Keratinocyte (primary cell): ENCODE measurements around the gene NDOR1. TPM values are rescaled to one million over a fixed set of nuclear protein-coding genes. Genes with fewer than 3 reads are reported as not detected.

Experiments
- DNase-seq: peaks from one replicate; pipeline ENCODE4 v3.0.0-alpha.2; 2011; ENCODE audit warnings: low read depth, missing footprints, low spot score
- FAIRE-seq: peaks from 2 replicates; lab custom pipeline; 2011; peaks lifted over from hg19 to GRCh38; lab: Jason Lieb, UNC
- H2AFZ ChIP-seq: 2 replicates; pipeline ENCODE4 v1.6.0; 2012; ENCODE audit warnings: low read length, control low read depth, inconsistent platforms; ENCODE audit not compliant: control insufficient read depth
- H3K27ac ChIP-seq: 2 replicates; pipeline ENCODE4 v1.5.1; 2011; ENCODE audit warnings: low read length; ENCODE audit not compliant: control insufficient read depth, insufficient read depth
- H3K27me3 ChIP-seq: 3 replicates; pipeline ENCODE4 v1.6.0; 2011; ENCODE audit warnings: low read length; ENCODE audit not compliant: control insufficient read depth, insufficient read depth; ENCODE audit errors: extremely low read depth
- H3K36me3 ChIP-seq, 2 experiments: 2 replicates in 1 of 2; 3 replicates in 1 of 2; pipeline ENCODE4 v1.5.1; 2011; ENCODE audit warnings: low read length in 2 of 2, mild to moderate bottlenecking in 1 of 2; ENCODE audit not compliant: control insufficient read depth in 2 of 2, insufficient read depth in 2 of 2; ENCODE audit errors: extremely low read depth in 1 of 2
- H3K4me1 ChIP-seq: 3 replicates; pipeline ENCODE4 v1.5.1; 2011; ENCODE audit warnings: low read length; ENCODE audit not compliant: control insufficient read depth, insufficient read depth; ENCODE audit errors: extremely low read depth
- H3K4me2 ChIP-seq: 3 replicates; pipeline ENCODE4 v1.6.0; 2011; ENCODE audit warnings: low read depth, low read length; ENCODE audit not compliant: control insufficient read depth, insufficient read depth; ENCODE audit errors: extremely low read depth
- H3K4me3 ChIP-seq, 3 experiments: fragments of 200-600 bp in 1 of 3; sonication (generic) in 1 of 3; 2 replicates in 2 of 3; 3 replicates in 1 of 3; pipeline ENCODE4 v1.5.1; 2011 to 2016; ENCODE audit warnings: low read length in 3 of 3, mild to moderate bottlenecking in 3 of 3, control low read depth in 2 of 3, inconsistent platforms in 1 of 3, low read depth in 1 of 3, mixed read lengths in 1 of 3, mixed run types in 1 of 3, moderate library complexity in 1 of 3; ENCODE audit not compliant: control insufficient read depth in 2 of 3, insufficient read depth in 2 of 3; ENCODE audit errors: extremely low read depth in 1 of 3
- H3K79me2 ChIP-seq: 2 replicates; pipeline ENCODE4 v1.6.0; 2012; ENCODE audit warnings: low read length; ENCODE audit not compliant: control insufficient read depth, insufficient read depth
- H3K9ac ChIP-seq: 3 replicates; pipeline ENCODE4 v1.6.0; 2011; ENCODE audit warnings: low read length; ENCODE audit not compliant: control insufficient read depth, insufficient read depth; ENCODE audit errors: extremely low read depth
- H3K9me1 ChIP-seq: 3 replicates; pipeline ENCODE4 v1.6.0; 2011; ENCODE audit warnings: low read length; ENCODE audit not compliant: control insufficient read depth, insufficient read depth; ENCODE audit errors: extremely low read depth
- H3K9me3 ChIP-seq: 2 replicates; pipeline ENCODE4 v1.5.1; 2012; ENCODE audit warnings: low read depth, low read length; ENCODE audit not compliant: control insufficient read depth
- H4K20me1 ChIP-seq: 3 replicates; pipeline ENCODE4 v1.6.0; 2011; ENCODE audit warnings: low read length; ENCODE audit not compliant: control insufficient read depth, insufficient read depth; ENCODE audit errors: extremely low read depth
- CTCF ChIP-seq, 3 experiments: IDR thresholded peaks in 1 of 3; conservative IDR thresholded peaks in 1 of 3; optimal IDR thresholded peaks in 1 of 3; 2 replicates in 2 of 3; 3 replicates in 1 of 3; pipeline versions ENCODE3 to v1.5.1; 2011; ENCODE audit warnings: low read length in 3 of 3, mild to moderate bottlenecking in 3 of 3, moderate library complexity in 2 of 3, control low read depth in 1 of 3, inconsistent platforms in 1 of 3; ENCODE audit not compliant: insufficient read depth in 2 of 3; ENCODE audit errors: extremely low read depth in 1 of 3
- EZH2 ChIP-seq: IDR thresholded peaks from one replicate; pipeline ENCODE4 v1.6.1; 2012; ENCODE audit warnings: inconsistent platforms, mild to moderate bottlenecking, low read length, moderate library complexity
- dilution Hi-C: fragments of 300-500 bp; cut with MboI; formaldehyde crosslinking; loops from one replicate; pipeline ENCODE4 v1.7.0; 2020; ENCODE audit warnings: low sequenced_read_pairs; ENCODE audit not compliant: extremely low pct_ligation_motif_present
- polyA plus RNA-seq, 5 experiments: library from polyadenylated mRNA; depleted of rRNA in 3 of 5; stranded (reverse) in 3 of 5; stranded (forward) in 1 of 5; unstranded in 1 of 5; fragments of >200 nt; gene quantifications; 1 replicate in 1 of 5; 2 replicates in 3 of 5; 3 replicates in 1 of 5; pipeline versions ENCODE4 v1.2.1 to v1.2.3, GENCODE V29; 2011 to 2012; ENCODE audit warnings: missing spikeins in 2 of 5, low read depth in 1 of 5, low replicate concordance in 1 of 5

Gene NDOR1
- polyA plus RNA-seq, 1 donor (not counting 4 experiments of a cell fraction or from before 2014, with no cell fraction given), result 3.9 TPM

DNA sequence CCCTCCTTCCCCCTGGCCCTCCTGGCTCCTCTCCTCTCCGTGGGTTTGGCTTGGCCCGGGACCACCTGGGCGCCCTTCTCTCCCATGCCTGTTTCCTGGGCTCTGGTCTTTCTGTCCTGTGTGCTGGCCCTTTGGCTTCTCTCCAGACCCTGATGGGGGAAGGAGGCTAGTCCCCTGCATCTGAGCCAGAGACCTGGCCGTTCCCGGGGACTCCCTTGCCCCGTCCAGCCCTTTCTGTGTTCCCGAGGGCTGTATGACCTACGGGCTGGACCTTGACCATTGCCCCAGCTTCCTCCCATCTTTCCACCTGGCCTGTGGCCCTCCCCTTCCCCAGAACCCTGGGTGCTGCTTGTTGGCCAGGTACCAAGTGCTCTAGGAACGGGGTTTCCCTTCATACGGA is 58.0 kb downstream of the NDOR1 start:
- no peak overlapping the region for H2AFZ ChIP-seq
- no peak overlapping the region for H3K27ac ChIP-seq
- H4K20me1 ChIP-seq, result no peaks in the 10 kb centered on the region
- peaks cover 20 to 35% of the 10 kb centered on the region in 2 experiments for H3K36me3 ChIP-seq
- H3K27me3 ChIP-seq, result no peaks in the 10 kb centered on the region
- no peak for FAIRE-seq
- H3K9me3 ChIP-seq, result no peaks in the 10 kb centered on the region
- H3K4me2 ChIP-seq, result no peak overlapping the region
- no peaks in the 10 kb centered on the region for H3K4me1 ChIP-seq
- no peak for DNase-seq
- H3K9me1 ChIP-seq, result no peaks in the 10 kb centered on the region
- no peak for TF ChIP-seq CTCF (optimal IDR thresholded peaks at IDR 0.05 in 1 of 3, IDR thresholded peaks at IDR 0.05 in 1 of 3, conservative IDR thresholded peaks at IDR 0.05 in 1 of 3; ENCODE audit: extremely low read depth in 1 of 3, insufficient read depth in 2 of 3, low read length in 3 of 3)
- no peak overlapping the region for H3K4me3 ChIP-seq
- dilution Hi-C loops, result no loop called here
- H3K79me2 ChIP-seq, result peaks cover 6% of the 10 kb centered on the region
- H3K9ac ChIP-seq, result no peak overlapping the region

DNA sequence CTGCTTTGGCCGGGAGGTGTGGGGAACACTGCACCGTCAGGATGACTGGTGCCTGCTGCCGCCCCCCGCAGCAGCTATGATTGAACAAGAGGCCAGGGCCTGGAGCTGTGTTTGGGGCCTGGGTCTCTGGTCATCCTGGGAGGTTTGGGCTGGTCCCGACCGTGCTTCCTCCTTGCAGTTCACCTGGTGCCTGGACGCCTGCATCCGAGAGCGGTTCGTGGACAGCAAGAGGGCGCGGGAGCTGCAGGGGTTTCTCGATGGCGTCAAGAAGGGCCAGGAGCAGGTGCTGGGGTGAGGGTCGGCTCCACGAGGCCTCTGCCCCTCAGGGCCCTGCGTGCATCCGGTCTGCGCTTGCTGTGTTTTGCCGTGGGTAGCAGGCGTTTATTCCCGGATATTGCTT is 58.6 kb downstream of the NDOR1 start:
- no peaks in the 10 kb centered on the region for H3K9me1 ChIP-seq
- dilution Hi-C loops, result no loop called here
- H3K9ac ChIP-seq, result no peak overlapping the region
- no peak for DNase-seq
- H4K20me1 ChIP-seq, result peaks cover 5% of the 10 kb centered on the region
- no peaks in the 10 kb centered on the region for H3K4me1 ChIP-seq
- TF ChIP-seq EZH2, result no peak
- no peak for TF ChIP-seq CTCF (optimal IDR thresholded peaks at IDR 0.05 in 1 of 3, IDR thresholded peaks at IDR 0.05 in 1 of 3, conservative IDR thresholded peaks at IDR 0.05 in 1 of 3; ENCODE audit: extremely low read depth in 1 of 3, insufficient read depth in 2 of 3, low read length in 3 of 3)
- no peaks in the 10 kb centered on the region for H3K27me3 ChIP-seq
- H2AFZ ChIP-seq, result no peak overlapping the region
- no peak overlapping the region for H3K27ac ChIP-seq
- no peaks in the 10 kb centered on the region for H3K9me3 ChIP-seq
- H3K4me2 ChIP-seq, result no peak overlapping the region
- no peak overlapping the region for H3K4me3 ChIP-seq
- no peak for FAIRE-seq
- peaks cover 6% of the 10 kb centered on the region for H3K79me2 ChIP-seq
- peaks cover 20 to 37% of the 10 kb centered on the region in 2 experiments for H3K36me3 ChIP-seq
